WTC11 (cell line): Measurements from ENCODE around the gene KDM4B. TPM values are rescaled to one million over a fixed set of nuclear protein-coding genes. Genes with fewer than 3 reads are reported as not detected.

Experiments used
- ATAC-seq: fragments of 200-7000 bp; cut with Tn5 transposase; 2 replicates; pipeline ENCODE4 v1.10.0; 2021; ENCODE audit warnings: mild to moderate bottlenecking, moderate library complexity
- CTCF ChIA-PET: fragments of 300-600 bp; sonication (Branson Sonifier 250); formaldehyde crosslinking; loops from one replicate; lab custom pipeline; 2021; ENCODE audit warnings: antibody characterized with exemption; lab: Charles Lee
- POLR2A ChIA-PET: fragments of 350-600 bp; sonication (Branson Sonifier 250); formaldehyde crosslinking; loops from one replicate; lab custom pipeline; 2021; ENCODE audit warnings: antibody characterized with exemption; lab: Charles Lee
- DNase-seq: peaks from one replicate; pipeline ENCODE4 v3.0.0; 2021; ENCODE audit warnings: low spot score
- H3K27ac Mint-ChIP-seq: 2 replicates; pipeline ENCODE4 v1.8.0; 2021; ENCODE audit warnings: mixed read lengths
- H3K27me3 Mint-ChIP-seq: 2 replicates; pipeline ENCODE4 v1.8.0; 2021; ENCODE audit warnings: low read depth, mild to moderate bottlenecking, moderate library complexity, mixed read lengths
- H3K36me3 Mint-ChIP-seq: 2 replicates; pipeline ENCODE4 v1.8.0; 2021; ENCODE audit warnings: mixed read lengths
- H3K4me1 Mint-ChIP-seq: 2 replicates; pipeline ENCODE4 v1.8.0; 2022; ENCODE audit warnings: mixed read lengths
- H3K4me3 Mint-ChIP-seq: 2 replicates; pipeline ENCODE4 v1.8.0; 2021; ENCODE audit warnings: mild to moderate bottlenecking, moderate library complexity, mixed read lengths
- H3K9me3 Mint-ChIP-seq: 2 replicates; pipeline ENCODE4 v1.8.0; 2021; ENCODE audit warnings: mixed read lengths
- EMX1 ChIP-seq: fragments of 250-450 bp; sonication (Bioruptor Pico); IDR thresholded peaks from 2 replicates; pipeline ENCODE4 v1.8.0; 2021; ENCODE audit warnings: mild to moderate bottlenecking
- ETV6 ChIP-seq: sonication (generic); formaldehyde crosslinking; IDR thresholded peaks from 2 replicates; pipeline ENCODE4 v1.8.1; 2022; ENCODE audit warnings: mild to moderate bottlenecking, missing genetic modification reagents
- GABPB1 ChIP-seq: sonication (generic); formaldehyde crosslinking; IDR thresholded peaks from 2 replicates; pipeline ENCODE4 v1.8.1; 2023; ENCODE audit warnings: mild to moderate bottlenecking, missing genetic modification reagents
- GRHL2 ChIP-seq: fragments of 250-450 bp; sonication (Bioruptor Pico); IDR thresholded peaks from 2 replicates; pipeline ENCODE4 v1.8.0; 2022; ENCODE audit warnings: mild to moderate bottlenecking, moderate library complexity; ENCODE audit not compliant: insufficient replicate concordance, severe bottlenecking
- JUN ChIP-seq: sonication (generic); formaldehyde crosslinking; IDR thresholded peaks from 2 replicates; pipeline ENCODE4 v1.8.0; 2023; ENCODE audit warnings: mild to moderate bottlenecking, missing genetic modification reagents
- KAT7 ChIP-seq: sonication (generic); formaldehyde crosslinking; IDR thresholded peaks from 2 replicates; pipeline ENCODE4 v1.8.1; 2023; ENCODE audit warnings: missing genetic modification reagents, mild to moderate bottlenecking, borderline replicate concordance
- NR2C2 ChIP-seq: sonication (generic); formaldehyde crosslinking; IDR thresholded peaks from 2 replicates; pipeline ENCODE4 v1.8.0; 2022; ENCODE audit warnings: mild to moderate bottlenecking, missing genetic modification reagents
- NR3C1 ChIP-seq: sonication (generic); formaldehyde crosslinking; conservative IDR thresholded peaks from 2 replicates; pipeline ENCODE4 v1.8.1; 2023; ENCODE audit warnings: low read depth, mild to moderate bottlenecking, missing genetic modification reagents
- OVOL2 ChIP-seq: fragments of 250-450 bp; sonication (Bioruptor Pico); IDR thresholded peaks from 2 replicates; pipeline ENCODE4 v1.9.0; 2021; ENCODE audit warnings: mild to moderate bottlenecking, borderline replicate concordance
- SMAD3 ChIP-seq: sonication (generic); formaldehyde crosslinking; IDR thresholded peaks from 2 replicates; pipeline ENCODE4 v1.8.0; 2022; ENCODE audit warnings: missing genetic modification reagents, mild to moderate bottlenecking, borderline replicate concordance
- TCF7 ChIP-seq: sonication (generic); formaldehyde crosslinking; IDR thresholded peaks from 2 replicates; pipeline ENCODE4 v1.8.0; 2022; ENCODE audit warnings: mild to moderate bottlenecking, low read depth, missing genetic modification reagents, moderate library complexity
- TEAD4 ChIP-seq: sonication (generic); formaldehyde crosslinking; IDR thresholded peaks from 2 replicates; pipeline ENCODE4 v1.8.0; 2022; ENCODE audit warnings: mild to moderate bottlenecking, missing genetic modification reagents
- ZBTB21 ChIP-seq: sonication (generic); formaldehyde crosslinking; IDR thresholded peaks from 2 replicates; pipeline ENCODE4 v1.8.1; 2023; ENCODE audit warnings: mild to moderate bottlenecking, missing genetic modification reagents, borderline replicate concordance
- ZNF121 ChIP-seq: sonication (generic); formaldehyde crosslinking; IDR thresholded peaks from 2 replicates; pipeline ENCODE4 v1.8.0; 2023; ENCODE audit warnings: missing genetic modification reagents
- ZNF219 ChIP-seq: sonication (generic); formaldehyde crosslinking; IDR thresholded peaks from 2 replicates; pipeline ENCODE4 v1.8.0; 2023; ENCODE audit warnings: missing genetic modification reagents, mild to moderate bottlenecking, borderline replicate concordance
- ZNF423 ChIP-seq: fragments of 250-450 bp; sonication (Bioruptor Pico); IDR thresholded peaks from 2 replicates; pipeline ENCODE4 v2.1.2; 2022; ENCODE audit warnings: mild to moderate bottlenecking, moderate library complexity
- total RNA-seq: library from RNA; stranded (reverse); gene quantifications from 3 replicates; pipeline ENCODE4 v1.2.3, GENCODE V29; 2021
- TF ChIP-seq, protein P1 (sequence below): sonication (generic); formaldehyde crosslinking; IDR thresholded peaks from 2 replicates; pipeline ENCODE4 v1.8.1; 2022; ENCODE audit warnings: mild to moderate bottlenecking, moderate library complexity, missing genetic modification reagents
- TF ChIP-seq, protein P2 (sequence below): sonication (generic); formaldehyde crosslinking; IDR thresholded peaks from 2 replicates; pipeline ENCODE4 v1.8.1; 2023; ENCODE audit warnings: mild to moderate bottlenecking, missing genetic modification reagents, moderate library complexity
- TF ChIP-seq, protein P3 (sequence below): fragments of 250-450 bp; sonication (Bioruptor Pico); IDR thresholded peaks from 2 replicates; pipeline ENCODE4 v1.9.0; 2021; ENCODE audit warnings: mild to moderate bottlenecking
- TF ChIP-seq, protein P4 (sequence below): fragments of 250-450 bp; sonication (Bioruptor Pico); IDR thresholded peaks from 2 replicates; pipeline ENCODE4 v2.1.2; 2022; ENCODE audit warnings: mild to moderate bottlenecking, moderate library complexity
- TF ChIP-seq, protein P5 (sequence below): sonication (generic); formaldehyde crosslinking; IDR thresholded peaks from 2 replicates; pipeline ENCODE4 v1.8.1; 2023; ENCODE audit warnings: mild to moderate bottlenecking, missing genetic modification reagents
- TF ChIP-seq, protein P6 (sequence below): sonication (generic); formaldehyde crosslinking; IDR thresholded peaks from 2 replicates; pipeline ENCODE4 v1.8.0; 2023; ENCODE audit warnings: missing genetic modification reagents, mild to moderate bottlenecking, borderline replicate concordance
- TF ChIP-seq, protein P7 (sequence below): sonication (generic); formaldehyde crosslinking; IDR thresholded peaks from 2 replicates; pipeline ENCODE4 v1.8.1; 2023; ENCODE audit warnings: mild to moderate bottlenecking, moderate library complexity, missing genetic modification reagents
- TF ChIP-seq, protein P8 (sequence below): sonication (generic); formaldehyde crosslinking; IDR thresholded peaks from 2 replicates; pipeline ENCODE4 v1.8.0; 2022; ENCODE audit warnings: mild to moderate bottlenecking, missing genetic modification reagents

The KDM4B gene
- total RNA-seq, 1 experiment from 2014 or later, result 43.2 TPM

DNA sequence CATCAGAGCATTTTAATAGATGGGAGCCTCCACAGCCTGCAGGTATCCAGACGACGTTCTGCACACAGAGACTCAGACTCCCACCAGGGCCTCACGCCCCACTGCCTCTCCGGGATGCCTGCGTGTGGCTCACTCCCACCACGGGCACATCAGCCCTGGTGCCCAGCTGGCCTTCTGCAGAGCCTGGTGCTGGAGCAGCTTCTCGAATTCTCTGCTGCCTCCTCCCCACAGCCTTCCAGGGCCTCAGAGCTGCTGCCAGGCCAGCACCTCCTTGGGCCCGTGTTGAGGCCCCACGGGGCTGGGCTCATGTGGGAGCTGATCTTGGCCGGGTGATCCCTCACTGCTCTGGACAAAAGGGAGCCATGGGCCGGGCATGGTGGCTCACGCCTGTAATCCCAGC lies 90.9 kb downstream of the KDM4B start:
- Mint-ChIP-seq H3K27ac (no peak overlapping the region), H3K9me3 (peaks cover 17% of the 10 kb centered on the region), H3K36me3 (peaks cover 34% of the 10 kb centered on the region), H3K4me3 (no peak overlapping the region), H3K4me1 (no peaks in the 10 kb centered on the region), H3K27me3 (no peaks in the 10 kb centered on the region)
- DNase-seq, result no peak
- no peak for ATAC-seq
- ChIA-PET CTCF (interaction anchor here (0.6 to 2.8 kb wide), 6 partner anchors 11 to 714 kb away, joined by 3 to 22 read pairs (median 4); no protein-coding TSS in a partner anchor), POLR2A (no interaction called here)
- TF ChIP-seq ZNF121 (CRISPR knock-in tag) (no peak), ZNF219 (CRISPR knock-in tag) (no peak), NR2C2 (CRISPR knock-in tag) (no peak), TEAD4 (CRISPR knock-in tag) (no peak), ZBTB21 (CRISPR knock-in tag) (no peak), NR3C1 (CRISPR knock-in tag) (no peak), OVOL2 (no peak), GRHL2 (CRISPR knock-in tag) (no peak), ZNF423 (CRISPR knock-in tag) (no peak)
- TF ChIP-seq, protein P1, sequence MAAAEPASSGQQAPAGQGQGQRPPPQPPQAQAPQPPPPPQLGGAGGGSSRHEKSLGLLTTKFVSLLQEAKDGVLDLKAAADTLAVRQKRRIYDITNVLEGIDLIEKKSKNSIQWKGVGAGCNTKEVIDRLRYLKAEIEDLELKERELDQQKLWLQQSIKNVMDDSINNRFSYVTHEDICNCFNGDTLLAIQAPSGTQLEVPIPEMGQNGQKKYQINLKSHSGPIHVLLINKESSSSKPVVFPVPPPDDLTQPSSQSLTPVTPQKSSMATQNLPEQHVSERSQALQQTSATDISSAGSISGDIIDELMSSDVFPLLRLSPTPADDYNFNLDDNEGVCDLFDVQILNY (CRISPR knock-in tag), result no peak
- TF ChIP-seq, protein P2, sequence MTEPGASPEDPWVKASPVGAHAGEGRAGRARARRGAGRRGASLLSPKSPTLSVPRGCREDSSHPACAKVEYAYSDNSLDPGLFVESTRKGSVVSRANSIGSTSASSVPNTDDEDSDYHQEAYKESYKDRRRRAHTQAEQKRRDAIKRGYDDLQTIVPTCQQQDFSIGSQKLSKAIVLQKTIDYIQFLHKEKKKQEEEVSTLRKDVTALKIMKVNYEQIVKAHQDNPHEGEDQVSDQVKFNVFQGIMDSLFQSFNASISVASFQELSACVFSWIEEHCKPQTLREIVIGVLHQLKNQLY, result no peak
- TF ChIP-seq, protein P3, sequence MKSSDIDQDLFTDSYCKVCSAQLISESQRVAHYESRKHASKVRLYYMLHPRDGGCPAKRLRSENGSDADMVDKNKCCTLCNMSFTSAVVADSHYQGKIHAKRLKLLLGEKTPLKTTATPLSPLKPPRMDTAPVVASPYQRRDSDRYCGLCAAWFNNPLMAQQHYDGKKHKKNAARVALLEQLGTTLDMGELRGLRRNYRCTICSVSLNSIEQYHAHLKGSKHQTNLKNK (CRISPR knock-in tag), result no peak
- TF ChIP-seq, protein P4, sequence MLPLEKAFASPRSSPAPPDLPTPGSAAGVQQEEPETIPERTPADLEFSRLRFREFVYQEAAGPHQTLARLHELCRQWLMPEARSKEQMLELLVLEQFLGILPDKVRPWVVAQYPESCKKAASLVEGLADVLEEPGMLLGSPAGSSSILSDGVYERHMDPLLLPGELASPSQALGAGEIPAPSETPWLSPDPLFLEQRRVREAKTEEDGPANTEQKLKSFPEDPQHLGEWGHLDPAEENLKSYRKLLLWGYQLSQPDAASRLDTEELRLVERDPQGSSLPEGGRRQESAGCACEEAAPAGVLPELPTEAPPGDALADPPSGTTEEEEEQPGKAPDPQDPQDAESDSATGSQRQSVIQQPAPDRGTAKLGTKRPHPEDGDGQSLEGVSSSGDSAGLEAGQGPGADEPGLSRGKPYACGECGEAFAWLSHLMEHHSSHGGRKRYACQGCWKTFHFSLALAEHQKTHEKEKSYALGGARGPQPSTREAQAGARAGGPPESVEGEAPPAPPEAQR, result no peak
- TF ChIP-seq, protein P5, sequence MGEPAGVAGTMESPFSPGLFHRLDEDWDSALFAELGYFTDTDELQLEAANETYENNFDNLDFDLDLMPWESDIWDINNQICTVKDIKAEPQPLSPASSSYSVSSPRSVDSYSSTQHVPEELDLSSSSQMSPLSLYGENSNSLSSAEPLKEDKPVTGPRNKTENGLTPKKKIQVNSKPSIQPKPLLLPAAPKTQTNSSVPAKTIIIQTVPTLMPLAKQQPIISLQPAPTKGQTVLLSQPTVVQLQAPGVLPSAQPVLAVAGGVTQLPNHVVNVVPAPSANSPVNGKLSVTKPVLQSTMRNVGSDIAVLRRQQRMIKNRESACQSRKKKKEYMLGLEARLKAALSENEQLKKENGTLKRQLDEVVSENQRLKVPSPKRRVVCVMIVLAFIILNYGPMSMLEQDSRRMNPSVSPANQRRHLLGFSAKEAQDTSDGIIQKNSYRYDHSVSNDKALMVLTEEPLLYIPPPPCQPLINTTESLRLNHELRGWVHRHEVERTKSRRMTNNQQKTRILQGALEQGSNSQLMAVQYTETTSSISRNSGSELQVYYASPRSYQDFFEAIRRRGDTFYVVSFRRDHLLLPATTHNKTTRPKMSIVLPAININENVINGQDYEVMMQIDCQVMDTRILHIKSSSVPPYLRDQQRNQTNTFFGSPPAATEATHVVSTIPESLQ (CRISPR knock-in tag), result no peak

DNA sequence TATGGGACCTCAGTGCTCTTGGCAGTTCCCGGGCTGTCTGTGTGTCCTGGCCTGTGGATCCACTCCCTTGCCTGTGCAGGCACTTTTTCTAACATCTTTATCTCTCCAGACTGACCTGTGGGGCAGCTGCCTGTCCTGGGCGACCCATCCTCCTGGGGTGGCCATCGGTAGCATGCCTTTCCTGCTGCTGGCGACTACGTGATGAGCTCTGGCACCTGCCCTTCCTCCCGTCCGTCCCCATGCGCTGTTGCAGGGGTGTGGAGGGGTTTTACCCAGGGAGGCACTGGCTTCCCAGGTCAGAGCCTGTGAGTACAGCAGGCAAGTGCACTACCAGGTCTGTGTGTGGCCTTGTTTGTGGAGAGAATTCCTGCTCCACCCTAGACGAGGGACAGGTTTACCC lies 93.3 kb downstream of the KDM4B start:
- CTCF ChIA-PET, result interaction anchor here (0.7 to 2.5 kb wide), 2 partner anchors 10 to 14 kb away, joined by 4 to 7 read pairs; no protein-coding TSS in a partner anchor
- TF ChIP-seq, protein P6, sequence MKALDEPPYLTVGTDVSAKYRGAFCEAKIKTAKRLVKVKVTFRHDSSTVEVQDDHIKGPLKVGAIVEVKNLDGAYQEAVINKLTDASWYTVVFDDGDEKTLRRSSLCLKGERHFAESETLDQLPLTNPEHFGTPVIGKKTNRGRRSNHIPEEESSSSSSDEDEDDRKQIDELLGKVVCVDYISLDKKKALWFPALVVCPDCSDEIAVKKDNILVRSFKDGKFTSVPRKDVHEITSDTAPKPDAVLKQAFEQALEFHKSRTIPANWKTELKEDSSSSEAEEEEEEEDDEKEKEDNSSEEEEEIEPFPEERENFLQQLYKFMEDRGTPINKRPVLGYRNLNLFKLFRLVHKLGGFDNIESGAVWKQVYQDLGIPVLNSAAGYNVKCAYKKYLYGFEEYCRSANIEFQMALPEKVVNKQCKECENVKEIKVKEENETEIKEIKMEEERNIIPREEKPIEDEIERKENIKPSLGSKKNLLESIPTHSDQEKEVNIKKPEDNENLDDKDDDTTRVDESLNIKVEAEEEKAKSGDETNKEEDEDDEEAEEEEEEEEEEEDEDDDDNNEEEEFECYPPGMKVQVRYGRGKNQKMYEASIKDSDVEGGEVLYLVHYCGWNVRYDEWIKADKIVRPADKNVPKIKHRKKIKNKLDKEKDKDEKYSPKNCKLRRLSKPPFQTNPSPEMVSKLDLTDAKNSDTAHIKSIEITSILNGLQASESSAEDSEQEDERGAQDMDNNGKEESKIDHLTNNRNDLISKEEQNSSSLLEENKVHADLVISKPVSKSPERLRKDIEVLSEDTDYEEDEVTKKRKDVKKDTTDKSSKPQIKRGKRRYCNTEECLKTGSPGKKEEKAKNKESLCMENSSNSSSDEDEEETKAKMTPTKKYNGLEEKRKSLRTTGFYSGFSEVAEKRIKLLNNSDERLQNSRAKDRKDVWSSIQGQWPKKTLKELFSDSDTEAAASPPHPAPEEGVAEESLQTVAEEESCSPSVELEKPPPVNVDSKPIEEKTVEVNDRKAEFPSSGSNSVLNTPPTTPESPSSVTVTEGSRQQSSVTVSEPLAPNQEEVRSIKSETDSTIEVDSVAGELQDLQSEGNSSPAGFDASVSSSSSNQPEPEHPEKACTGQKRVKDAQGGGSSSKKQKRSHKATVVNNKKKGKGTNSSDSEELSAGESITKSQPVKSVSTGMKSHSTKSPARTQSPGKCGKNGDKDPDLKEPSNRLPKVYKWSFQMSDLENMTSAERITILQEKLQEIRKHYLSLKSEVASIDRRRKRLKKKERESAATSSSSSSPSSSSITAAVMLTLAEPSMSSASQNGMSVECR (CRISPR knock-in tag), result no peak
- TF ChIP-seq, protein P7, sequence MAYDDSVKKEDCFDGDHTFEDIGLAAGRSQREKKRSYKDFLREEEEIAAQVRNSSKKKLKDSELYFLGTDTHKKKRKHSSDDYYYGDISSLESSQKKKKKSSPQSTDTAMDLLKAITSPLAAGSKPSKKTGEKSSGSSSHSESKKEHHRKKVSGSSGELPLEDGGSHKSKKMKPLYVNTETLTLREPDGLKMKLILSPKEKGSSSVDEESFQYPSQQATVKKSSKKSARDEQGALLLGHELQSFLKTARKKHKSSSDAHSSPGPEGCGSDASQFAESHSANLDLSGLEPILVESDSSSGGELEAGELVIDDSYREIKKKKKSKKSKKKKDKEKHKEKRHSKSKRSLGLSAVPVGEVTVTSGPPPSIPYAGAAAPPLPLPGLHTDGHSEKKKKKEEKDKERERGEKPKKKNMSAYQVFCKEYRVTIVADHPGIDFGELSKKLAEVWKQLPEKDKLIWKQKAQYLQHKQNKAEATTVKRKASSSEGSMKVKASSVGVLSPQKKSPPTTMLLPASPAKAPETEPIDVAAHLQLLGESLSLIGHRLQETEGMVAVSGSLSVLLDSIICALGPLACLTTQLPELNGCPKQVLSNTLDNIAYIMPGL, result no peak
- TF ChIP-seq, protein P8, sequence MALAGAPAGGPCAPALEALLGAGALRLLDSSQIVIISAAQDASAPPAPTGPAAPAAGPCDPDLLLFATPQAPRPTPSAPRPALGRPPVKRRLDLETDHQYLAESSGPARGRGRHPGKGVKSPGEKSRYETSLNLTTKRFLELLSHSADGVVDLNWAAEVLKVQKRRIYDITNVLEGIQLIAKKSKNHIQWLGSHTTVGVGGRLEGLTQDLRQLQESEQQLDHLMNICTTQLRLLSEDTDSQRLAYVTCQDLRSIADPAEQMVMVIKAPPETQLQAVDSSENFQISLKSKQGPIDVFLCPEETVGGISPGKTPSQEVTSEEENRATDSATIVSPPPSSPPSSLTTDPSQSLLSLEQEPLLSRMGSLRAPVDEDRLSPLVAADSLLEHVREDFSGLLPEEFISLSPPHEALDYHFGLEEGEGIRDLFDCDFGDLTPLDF (CRISPR knock-in tag), result no peak
- TF ChIP-seq JUN (CRISPR knock-in tag) (no peak), EMX1 (CRISPR knock-in tag) (no peak), SMAD3 (CRISPR knock-in tag) (no peak), GABPB1 (no peak), TCF7 (CRISPR knock-in tag) (no peak), KAT7 (CRISPR knock-in tag) (no peak), ETV6 (CRISPR knock-in tag) (no peak)

More for the DNA sequence above, 93.3 kb downstream of the KDM4B start:
- ATAC-seq (no peak), DNase-seq (no peak)
- peaks cover 17% of the 10 kb centered on the region for H3K9me3 Mint-ChIP-seq
- no peaks in the 10 kb centered on the region for H3K27me3 Mint-ChIP-seq
- no peak overlapping the region for H3K27ac Mint-ChIP-seq
- H3K4me1 Mint-ChIP-seq, result no peaks in the 10 kb centered on the region
- H3K4me3 Mint-ChIP-seq, result no peak overlapping the region
- POLR2A ChIA-PET, result interaction anchor here (0.6 kb wide), 1 partner anchor 181 kb away, joined by 3 read pairs; no protein-coding TSS in a partner anchor
- peaks cover 33% of the 10 kb centered on the region for H3K36me3 Mint-ChIP-seq
